ENCODE measurements around the gene PPFIA2. TPM values are rescaled to one million over a fixed set of nuclear protein-coding genes. Genes with fewer than 3 reads are reported as not detected.
"Not testable (repeated sequence)": the region's sequence is repeated elsewhere in the genome, so short reads cannot be mapped to it uniquely, and the experiment has no call there.

Gene PPFIA2
- total RNA-seq, 2 donors from 2014 or later = not detected

DNA sequence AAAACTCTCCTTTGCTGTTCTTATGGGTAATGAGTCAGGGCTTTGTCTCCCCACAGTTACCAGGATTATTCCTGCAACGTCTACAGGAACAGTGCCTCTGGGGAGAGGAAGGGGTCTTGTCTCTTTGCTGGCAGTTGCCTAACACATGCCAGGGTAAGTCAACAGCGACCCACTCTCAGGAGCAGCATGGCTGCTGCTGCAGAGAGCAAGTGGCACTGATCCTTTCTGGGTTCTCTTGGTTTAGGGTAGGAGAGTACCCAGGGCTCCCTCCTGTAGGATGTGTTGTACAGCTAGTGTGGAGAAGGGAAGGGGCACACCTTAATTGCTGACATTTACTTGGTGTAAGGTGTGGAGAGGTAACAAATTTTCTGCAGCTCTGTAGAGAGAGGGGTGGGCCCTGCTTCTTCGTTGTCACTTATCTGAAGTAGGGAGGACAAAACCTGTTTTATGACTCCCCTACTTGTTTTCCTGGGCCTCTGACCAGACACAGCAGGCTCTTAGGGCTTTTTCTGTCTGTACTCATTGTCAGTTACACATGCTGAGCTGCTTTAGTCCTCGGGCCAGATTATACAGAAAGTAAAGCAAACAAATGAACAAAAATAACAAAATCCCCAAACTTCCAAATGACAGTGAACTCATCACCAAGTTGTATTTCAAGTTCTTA lies 513.1 kb downstream of the PPFIA2 start:
- Mint-ChIP-seq H3K9me3 (peaks cover 10% of the 10 kb centered on the region), H3K36me3 (ENCODE audit: low read depth) (no peaks in the 10 kb centered on the region), H3K4me3 (no peak overlapping the region), H3K27me3 (no peaks in the 10 kb centered on the region), H3K4me1 (no peaks in the 10 kb centered on the region), H3K27ac (no peak overlapping the region)
- ATAC-seq (replicated peaks) = no peak

DNA sequence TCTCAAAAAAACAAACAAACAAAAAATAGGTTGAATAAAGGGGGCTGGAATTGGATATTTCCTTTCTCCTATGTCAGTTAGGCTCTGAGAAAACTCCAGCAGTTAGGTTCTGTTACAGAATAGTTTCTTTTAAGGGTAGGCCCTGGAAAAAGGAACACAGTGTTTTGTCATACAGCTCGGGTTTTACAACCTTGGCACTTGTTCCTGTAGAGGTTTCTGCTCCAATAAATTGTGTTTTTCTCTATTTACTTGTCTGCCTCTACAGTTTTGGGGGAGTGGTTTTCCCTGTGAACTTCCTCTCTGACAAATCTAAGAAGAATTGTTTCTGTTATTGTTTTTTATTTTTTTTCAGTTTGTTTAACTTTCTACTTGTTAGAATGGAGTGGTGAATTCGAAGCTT lies 513.7 kb downstream of the PPFIA2 start:
- H3K36me3 Mint-ChIP-seq (ENCODE audit: low read depth) = no peaks in the 10 kb centered on the region

DNA sequence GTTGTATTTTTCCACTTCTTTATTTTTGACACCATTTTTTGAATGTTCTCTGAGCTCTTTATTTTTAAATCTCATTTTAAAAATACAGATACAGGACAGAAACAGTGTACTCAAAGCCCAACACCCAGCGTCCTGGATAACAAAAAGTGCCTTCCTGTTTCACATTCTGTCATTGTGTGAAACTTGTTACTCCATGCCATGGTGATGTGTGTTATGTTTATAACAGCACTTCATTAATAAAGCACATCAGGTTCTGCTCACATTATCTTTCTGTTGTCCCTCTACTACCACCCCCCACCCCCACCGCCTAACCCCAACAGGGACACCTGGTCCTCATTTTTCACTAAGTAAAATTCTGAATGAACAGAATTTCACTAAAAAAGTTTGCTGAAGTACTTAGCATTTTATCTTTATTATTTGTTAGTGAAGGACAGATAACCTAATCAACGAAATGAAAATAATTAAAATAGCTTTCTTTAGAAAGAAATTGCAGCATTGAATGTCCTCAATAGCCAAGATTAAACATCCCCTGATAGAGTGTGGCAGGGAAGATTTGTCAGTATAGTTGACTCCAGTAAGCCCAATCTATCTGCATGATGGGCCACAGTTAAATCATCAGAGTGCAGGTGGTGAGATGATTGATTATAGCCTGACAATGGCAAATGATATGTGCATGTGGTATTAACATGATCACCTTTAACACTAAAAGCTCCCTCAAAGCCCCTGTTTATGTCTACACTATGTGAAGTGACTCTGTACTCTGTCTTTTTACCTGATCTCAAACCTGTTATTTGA lies 527.4 kb downstream of the PPFIA2 start:
- Mint-ChIP-seq H3K36me3 (ENCODE audit: low read depth) (no peaks in the 10 kb centered on the region), H3K4me1 (no peaks in the 10 kb centered on the region), H3K27ac (no peak overlapping the region), H3K27me3 (no peaks in the 10 kb centered on the region), H3K4me3 (no peak overlapping the region), H3K9me3 (peaks cover 4% of the 10 kb centered on the region)
- ATAC-seq (replicated peaks) = no peak

More for the DNA sequence above, 513.7 kb downstream of the PPFIA2 start:
- H3K27ac Mint-ChIP-seq = no peak overlapping the region
- H3K27me3 Mint-ChIP-seq = no peaks in the 10 kb centered on the region
- H3K9me3 Mint-ChIP-seq = peaks cover 10% of the 10 kb centered on the region
- ATAC-seq (replicated peaks) = no peak
- no peak overlapping the region for H3K4me3 Mint-ChIP-seq
- no peaks in the 10 kb centered on the region for H3K4me1 Mint-ChIP-seq

DNA sequence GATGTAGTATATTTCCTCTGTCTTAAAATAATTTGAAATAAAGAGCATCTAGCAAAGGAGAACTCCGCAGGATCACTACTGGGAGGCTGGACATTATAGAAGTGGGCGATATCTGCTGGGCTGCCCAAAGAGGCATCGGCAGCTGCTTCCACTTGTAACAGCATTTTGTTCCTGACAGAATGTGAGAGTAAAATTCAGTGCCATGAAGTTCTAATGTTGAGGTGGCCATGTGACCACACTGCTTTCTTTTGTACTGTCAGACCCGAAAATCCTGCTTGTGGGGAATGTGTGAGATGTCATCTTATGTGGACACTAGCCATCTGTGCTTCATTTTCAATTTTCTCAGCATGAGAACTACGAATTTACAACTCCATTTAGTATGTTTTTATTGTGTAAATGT lies 529.4 kb downstream of the PPFIA2 start:
- no peaks in the 10 kb centered on the region for H3K36me3 Mint-ChIP-seq (ENCODE audit: low read depth)
- H3K4me1 Mint-ChIP-seq = no peaks in the 10 kb centered on the region
- H3K27ac Mint-ChIP-seq = no peak overlapping the region
- no peak for ATAC-seq (replicated peaks)
- no peaks in the 10 kb centered on the region for H3K27me3 Mint-ChIP-seq
- H3K4me3 Mint-ChIP-seq = no peak overlapping the region
- H3K9me3 Mint-ChIP-seq = peaks cover 9% of the 10 kb centered on the region

DNA sequence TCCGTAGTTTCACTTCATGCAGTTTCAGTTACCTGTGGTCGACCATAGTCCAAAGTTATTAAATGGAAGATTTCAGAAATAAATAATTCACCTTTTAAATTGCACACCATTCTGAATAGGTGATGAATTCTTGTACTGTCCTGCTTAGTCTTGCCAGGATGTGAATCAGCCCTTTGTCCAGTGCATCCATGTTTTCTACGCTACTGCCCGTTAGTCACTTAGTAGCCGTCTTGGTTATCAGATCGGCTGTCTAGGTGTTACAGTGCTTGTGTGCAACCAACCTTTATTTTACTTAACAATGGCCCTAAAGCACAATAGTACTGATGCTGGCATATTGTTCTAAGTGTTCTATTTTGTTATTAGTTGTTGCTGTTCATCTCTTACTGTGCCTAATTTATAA lies 534.5 kb downstream of the PPFIA2 start:
- no peaks in the 10 kb centered on the region for H3K4me1 Mint-ChIP-seq
- H3K27ac Mint-ChIP-seq = no peak overlapping the region
- no peaks in the 10 kb centered on the region for H3K27me3 Mint-ChIP-seq
- H3K36me3 Mint-ChIP-seq (ENCODE audit: low read depth) = no peaks in the 10 kb centered on the region
- H3K9me3 Mint-ChIP-seq = peaks cover 9% of the 10 kb centered on the region
- ATAC-seq (replicated peaks) = no peak
- H3K4me3 Mint-ChIP-seq = no peak overlapping the region

DNA sequence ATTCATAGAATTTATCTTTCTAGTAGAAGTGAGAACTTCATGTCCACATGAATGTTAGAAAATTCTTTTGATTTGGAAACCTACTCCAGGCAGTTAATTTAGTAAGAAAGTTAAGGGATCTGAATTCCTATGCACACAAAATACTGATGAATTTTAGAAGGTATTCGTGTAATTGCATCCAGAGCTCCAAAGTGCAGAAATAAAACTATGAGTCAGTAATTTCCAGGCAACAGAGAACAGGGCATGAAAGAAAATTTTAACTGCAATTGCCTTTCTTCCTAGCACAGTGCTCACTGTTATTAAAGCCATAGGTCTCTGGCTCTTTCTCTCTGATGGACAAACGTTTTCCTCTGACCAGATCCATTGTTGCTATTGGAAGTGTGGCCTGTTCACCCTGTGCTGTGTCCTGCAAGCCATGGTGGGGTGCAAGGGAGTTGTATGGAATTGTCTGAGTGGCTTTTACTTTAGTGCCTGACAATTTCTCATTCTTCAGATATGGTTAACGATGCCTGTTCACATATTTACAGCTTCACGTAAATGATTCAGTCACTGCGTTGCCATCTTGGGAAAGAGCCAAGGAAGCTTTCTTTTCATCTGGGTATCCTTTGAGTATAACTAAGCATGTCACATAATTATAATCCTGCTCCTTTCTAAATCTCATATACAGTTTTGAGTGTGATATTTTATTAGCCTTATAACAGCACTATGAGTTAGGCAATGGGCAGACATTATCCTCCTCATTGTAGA lies 536.1 kb downstream of the PPFIA2 start:
- Mint-ChIP-seq H3K36me3 (ENCODE audit: low read depth) (no peaks in the 10 kb centered on the region), H3K4me3 (no peak overlapping the region), H3K4me1 (no peaks in the 10 kb centered on the region), H3K9me3 (peaks cover 9% of the 10 kb centered on the region), H3K27me3 (no peaks in the 10 kb centered on the region), H3K27ac (no peak overlapping the region)
- ATAC-seq (replicated peaks) = no peak

DNA sequence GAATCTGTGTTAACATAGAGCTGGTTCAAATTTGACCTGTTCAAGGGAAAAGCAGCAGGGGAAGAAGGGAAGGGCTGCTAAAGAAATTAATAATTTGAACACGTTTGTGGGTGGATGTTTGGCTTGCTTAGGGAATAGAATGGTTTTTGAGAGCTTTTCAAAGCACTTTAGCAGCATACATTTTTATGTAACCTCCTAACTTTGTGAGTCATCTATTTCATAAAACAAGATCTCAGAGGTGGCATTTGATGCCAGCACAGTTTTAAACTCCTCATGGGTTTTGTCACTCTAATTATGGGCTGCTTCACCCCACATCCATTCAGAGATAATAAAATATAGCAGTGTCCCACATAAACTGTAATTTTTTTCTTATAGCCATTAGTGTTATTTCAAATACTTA lies 537.5 kb downstream of the PPFIA2 start:
- Mint-ChIP-seq H3K4me1 (no peaks in the 10 kb centered on the region), H3K36me3 (ENCODE audit: low read depth) (no peaks in the 10 kb centered on the region), H3K27me3 (no peaks in the 10 kb centered on the region), H3K27ac (no peak overlapping the region), H3K4me3 (no peak overlapping the region), H3K9me3 (peaks cover 9% of the 10 kb centered on the region)
- no peak for ATAC-seq (replicated peaks)

DNA sequence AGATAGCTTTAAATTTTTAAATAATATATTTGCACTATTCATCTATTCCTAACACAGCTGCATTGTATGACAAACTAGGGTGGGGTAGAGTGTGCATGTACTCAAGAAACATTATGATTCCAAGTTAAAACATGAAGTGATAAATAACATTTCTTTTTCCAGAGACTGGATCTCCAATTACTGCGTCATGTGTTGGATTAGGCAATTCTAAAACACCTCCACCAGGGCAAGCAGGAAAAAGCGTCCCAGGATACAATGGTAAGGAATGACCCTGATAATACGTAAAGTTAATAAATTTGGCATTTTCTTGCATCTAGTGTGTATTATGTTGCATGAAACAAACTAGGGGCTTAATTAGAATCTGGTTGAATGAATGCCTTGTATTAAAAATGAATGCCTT lies 542.4 kb downstream of the PPFIA2 start:
- Mint-ChIP-seq H3K4me3 (no peak overlapping the region), H3K36me3 (ENCODE audit: low read depth) (no peaks in the 10 kb centered on the region), H3K4me1 (no peaks in the 10 kb centered on the region), H3K27me3 (no peaks in the 10 kb centered on the region), H3K9me3 (peaks cover 3% of the 10 kb centered on the region), H3K27ac (no peak overlapping the region)
- no peak for ATAC-seq (replicated peaks)

DNA sequence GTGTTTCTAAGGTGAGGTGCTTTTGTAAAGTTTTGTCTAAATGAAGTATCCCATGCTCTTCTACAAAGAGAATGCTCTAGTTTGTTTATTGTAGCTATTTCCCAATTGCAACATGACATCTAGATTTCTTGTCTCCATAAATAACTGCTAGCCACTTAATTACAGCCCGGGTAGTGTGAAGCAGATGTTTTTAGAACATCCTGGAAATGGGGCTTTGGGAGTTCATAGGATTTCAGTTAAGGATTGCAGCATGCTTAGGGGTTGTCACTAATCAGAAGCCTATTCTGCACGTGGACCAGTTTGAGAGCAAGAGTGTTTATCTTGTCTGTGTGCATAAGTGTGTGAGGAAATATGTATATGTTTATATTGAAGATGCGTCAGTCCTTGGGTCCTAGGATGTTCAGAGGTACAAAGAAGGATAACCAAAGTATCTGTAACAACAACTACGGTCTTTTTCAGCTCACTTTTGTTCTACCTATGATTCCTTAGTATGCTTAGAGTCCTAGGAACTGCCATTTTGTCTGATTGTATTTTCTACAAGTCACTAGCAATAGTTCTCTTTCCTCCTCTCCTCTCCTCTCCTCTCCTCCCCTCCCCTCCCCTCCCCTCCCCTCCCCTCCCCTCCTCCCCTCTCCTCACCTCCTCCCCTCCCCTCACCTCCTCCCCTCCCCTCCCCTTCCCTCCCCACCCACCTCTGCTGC lies 546.0 kb downstream of the PPFIA2 start:
- Mint-ChIP-seq H3K4me3 (no peak overlapping the region), H3K27me3 (no peaks in the 10 kb centered on the region), H3K27ac (no peak overlapping the region), H3K9me3 (peaks cover 8% of the 10 kb centered on the region), H3K36me3 (ENCODE audit: low read depth) (no peaks in the 10 kb centered on the region), H3K4me1 (no peaks in the 10 kb centered on the region)
- no peak for ATAC-seq (replicated peaks)

DNA sequence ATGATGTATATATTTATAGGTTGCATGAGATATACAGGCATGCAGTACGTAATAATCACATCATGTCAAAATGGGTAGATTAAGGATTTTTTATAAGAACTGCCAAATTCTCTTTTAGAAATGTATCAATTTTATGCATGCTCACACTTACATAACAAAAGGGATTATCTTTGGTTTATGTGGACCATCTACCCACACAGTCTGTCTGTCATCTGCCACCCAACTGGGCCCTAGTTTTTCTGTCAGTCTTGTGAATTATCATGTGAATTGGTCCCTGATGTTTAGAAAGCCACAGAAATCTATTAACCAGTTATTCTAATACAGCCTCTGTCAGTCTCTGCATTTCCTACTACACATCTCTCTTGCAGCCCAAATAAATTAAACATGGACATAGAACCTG lies 547.8 kb downstream of the PPFIA2 start:
- Mint-ChIP-seq H3K4me1 (no peaks in the 10 kb centered on the region), H3K27me3 (no peaks in the 10 kb centered on the region), H3K36me3 (ENCODE audit: low read depth) (no peaks in the 10 kb centered on the region), H3K4me3 (no peak overlapping the region), H3K9me3 (peaks cover 8% of the 10 kb centered on the region), H3K27ac (no peak overlapping the region)
- ATAC-seq (replicated peaks) = no peak

DNA sequence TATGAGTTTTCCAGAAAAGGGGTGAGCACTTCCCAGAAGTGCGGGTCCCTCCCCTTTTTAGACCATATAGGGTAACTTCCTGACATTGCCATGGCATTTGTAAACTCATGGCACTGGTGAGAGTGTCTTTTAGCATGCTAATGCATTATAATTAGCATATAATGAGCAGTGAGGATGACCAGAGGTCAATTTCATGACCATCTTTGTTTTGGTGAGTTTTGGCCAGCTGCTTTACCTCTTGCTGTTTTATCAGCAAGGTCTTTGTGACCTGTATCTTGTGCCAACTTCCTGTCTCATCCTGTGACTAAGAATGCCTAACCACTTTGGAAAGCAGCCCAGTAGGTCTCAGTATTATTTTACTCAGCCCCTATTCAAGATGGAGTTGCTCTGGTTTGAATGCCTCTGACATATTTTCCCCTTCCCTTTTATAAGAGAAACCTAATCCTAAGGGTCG lies 549.4 kb downstream of the PPFIA2 start:
- H3K9me3 Mint-ChIP-seq; H3K4me3 Mint-ChIP-seq; H3K27me3 Mint-ChIP-seq; H3K4me1 Mint-ChIP-seq; H3K36me3 Mint-ChIP-seq (ENCODE audit: low read depth); H3K27ac Mint-ChIP-seq; ATAC-seq (replicated peaks): not testable (repeated sequence)

DNA sequence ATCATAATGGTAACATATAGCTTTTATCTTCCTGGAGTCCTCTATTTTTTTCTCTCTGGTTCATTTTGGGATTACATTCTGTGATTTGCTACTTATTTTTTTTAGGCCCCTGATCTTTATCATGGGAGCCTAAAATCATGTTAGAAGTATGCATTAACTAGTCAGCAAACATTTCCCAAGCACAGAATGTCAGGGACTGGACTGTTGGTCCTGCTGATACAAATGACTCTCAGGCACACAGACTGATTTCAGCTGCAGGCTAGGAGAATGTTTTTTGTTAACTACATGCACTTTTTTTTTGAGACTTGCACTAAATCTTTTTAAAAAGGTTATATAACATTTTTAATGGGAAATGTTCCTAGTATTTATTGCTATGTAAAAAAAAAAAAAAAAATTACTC lies 550.1 kb downstream of the PPFIA2 start:
- H3K4me3 Mint-ChIP-seq = no peak overlapping the region
- ATAC-seq (replicated peaks) = no peak
- no peaks in the 10 kb centered on the region for H3K27me3 Mint-ChIP-seq
- H3K4me1 Mint-ChIP-seq = no peaks in the 10 kb centered on the region
- peaks cover 8% of the 10 kb centered on the region for H3K9me3 Mint-ChIP-seq
- H3K36me3 Mint-ChIP-seq (ENCODE audit: low read depth) = no peaks in the 10 kb centered on the region
- no peak overlapping the region for H3K27ac Mint-ChIP-seq

DNA sequence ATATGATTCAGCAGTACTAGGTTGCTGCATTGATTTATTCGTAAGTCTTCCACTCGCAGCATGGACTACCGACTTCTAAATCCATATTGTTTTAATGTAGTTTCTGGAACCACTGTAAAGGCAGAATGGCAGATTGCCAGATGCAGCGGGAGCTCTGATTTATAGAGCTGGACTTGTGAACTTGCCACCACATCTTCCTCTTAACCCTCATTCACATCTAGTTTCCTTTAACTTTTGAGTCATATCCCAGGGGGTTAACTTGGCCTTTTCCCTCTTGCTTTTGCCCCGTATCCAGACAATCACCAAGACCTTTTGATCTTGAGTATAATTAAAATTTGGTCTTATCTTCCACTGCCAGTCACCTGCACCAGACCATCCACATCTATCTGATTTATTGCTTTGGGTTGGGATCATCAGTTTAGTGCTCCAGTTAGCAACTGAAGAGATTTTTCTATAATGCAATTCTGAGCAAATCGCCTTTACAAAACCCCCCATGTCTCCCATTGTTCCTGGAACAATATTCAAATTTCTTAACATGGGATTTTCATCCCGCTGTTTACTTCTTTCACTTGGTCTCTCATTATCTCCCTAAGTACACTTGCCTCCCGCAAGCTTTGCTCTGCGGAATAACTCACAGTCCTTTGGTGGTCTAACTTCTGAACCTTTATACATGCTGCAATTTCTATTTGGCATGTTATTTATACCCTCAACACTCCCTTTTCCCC lies 550.8 kb downstream of the PPFIA2 start:
- Mint-ChIP-seq H3K4me3 (no peak overlapping the region), H3K36me3 (ENCODE audit: low read depth) (no peaks in the 10 kb centered on the region), H3K27me3 (no peaks in the 10 kb centered on the region), H3K4me1 (no peaks in the 10 kb centered on the region), H3K9me3 (peaks cover 8% of the 10 kb centered on the region), H3K27ac (no peak overlapping the region)
- ATAC-seq (replicated peaks) = no peak
